SK-N-SH treated with all-trans-retinoic acid at 6 μM for 48 hours (cell line): ENCODE data around the gene LPIN2.

Source experiments
- ATAC-seq: fragments of 200-7000 bp; cut with Tn5 transposase; 3 replicates; pipeline ENCODE4 v1.9.1; 2020; ENCODE audit warnings: mild to moderate bottlenecking, moderate library complexity
- BACH2 ChIP-seq: fragments of 250-450 bp; sonication (Bioruptor Pico); IDR thresholded peaks from 2 replicates; pipeline ENCODE4 v1.9.0; 2021; ENCODE audit warnings: mild to moderate bottlenecking, borderline replicate concordance
- CREB5 ChIP-seq: fragments of 250-450 bp; sonication (Bioruptor Pico); IDR thresholded peaks from 2 replicates; pipeline ENCODE4 v1.5.1; 2020; ENCODE audit warnings: low read depth, mild to moderate bottlenecking, moderate library complexity
- CSDC2 ChIP-seq: fragments of 250-450 bp; sonication (Bioruptor Pico); IDR thresholded peaks from 2 replicates; pipeline ENCODE4 v1.5.0; 2020; ENCODE audit warnings: mild to moderate bottlenecking, moderate library complexity
- ESRRG ChIP-seq: fragments of 250-450 bp; sonication (Bioruptor Pico); IDR thresholded peaks from 2 replicates; pipeline ENCODE4 v1.6.1; 2021; ENCODE audit warnings: mild to moderate bottlenecking
- GLIS3 ChIP-seq: fragments of 250-450 bp; sonication (Bioruptor Pico); IDR thresholded peaks from 2 replicates; pipeline ENCODE4 v1.5.0; 2020; ENCODE audit warnings: mild to moderate bottlenecking, moderate library complexity
- ISL1 ChIP-seq: fragments of 250-450 bp; sonication (Bioruptor Pico); IDR thresholded peaks from 2 replicates; pipeline ENCODE4 v2.1.2; 2022; ENCODE audit warnings: mild to moderate bottlenecking, moderate library complexity
- OSR1 ChIP-seq: fragments of 250-450 bp; sonication (Bioruptor Pico); IDR thresholded peaks from 2 replicates; pipeline ENCODE4 v1.8.0; 2022; ENCODE audit warnings: moderate library complexity, mild to moderate bottlenecking, inconsistent platforms
- PATZ1 ChIP-seq: fragments of 250-450 bp; sonication (Bioruptor Pico); IDR thresholded peaks from 2 replicates; pipeline ENCODE4 v1.8.0; 2020; ENCODE audit warnings: mild to moderate bottlenecking, moderate library complexity, borderline replicate concordance
- POU6F1 ChIP-seq: fragments of 250-450 bp; sonication (Bioruptor Pico); IDR thresholded peaks from 2 replicates; pipeline ENCODE4 v1.8.0; 2021; ENCODE audit warnings: low read depth, mild to moderate bottlenecking, moderate library complexity, borderline replicate concordance
- PPARA ChIP-seq: fragments of 250-450 bp; sonication (Bioruptor Pico); IDR thresholded peaks from 2 replicates; pipeline ENCODE4 v1.5.0; 2020; ENCODE audit warnings: mild to moderate bottlenecking, borderline replicate concordance
- RARB ChIP-seq: fragments of 250-450 bp; sonication (Bioruptor Pico); IDR thresholded peaks from 2 replicates; pipeline ENCODE4 v1.8.0; 2021; ENCODE audit warnings: mild to moderate bottlenecking, moderate library complexity
- SNAI2 ChIP-seq: fragments of 250-450 bp; sonication (Bioruptor Pico); IDR thresholded peaks from 2 replicates; pipeline ENCODE4 v1.5.0; 2020; ENCODE audit warnings: mild to moderate bottlenecking, moderate library complexity
- TCF4 ChIP-seq: fragments of 250-450 bp; sonication (Bioruptor Pico); IDR thresholded peaks from 2 replicates; pipeline ENCODE4 v1.8.0; 2021; ENCODE audit warnings: mild to moderate bottlenecking, moderate library complexity, borderline replicate concordance
- TOX ChIP-seq: fragments of 250-450 bp; sonication (Bioruptor Pico); IDR thresholded peaks from 2 replicates; pipeline ENCODE4 v1.8.0; 2021; ENCODE audit warnings: mild to moderate bottlenecking, moderate library complexity, borderline replicate concordance
- TSHZ2 ChIP-seq: fragments of 250-450 bp; sonication (Bioruptor Pico); IDR thresholded peaks from 2 replicates; pipeline ENCODE4 v1.5.0; 2020; ENCODE audit warnings: mild to moderate bottlenecking, moderate library complexity
- ZC3H10 ChIP-seq: fragments of 250-450 bp; sonication (Bioruptor Pico); IDR thresholded peaks from 2 replicates; pipeline ENCODE4 v1.5.1; 2021; ENCODE audit warnings: mild to moderate bottlenecking, moderate library complexity
- ZFP30 ChIP-seq: fragments of 450-650 bp; formaldehyde crosslinking; IDR thresholded peaks from 2 replicates; pipeline ENCODE4 v1.5.0; 2022; ENCODE audit warnings: mild to moderate bottlenecking, moderate library complexity
- ZNF565 ChIP-seq: fragments of 450-650 bp; formaldehyde crosslinking; conservative IDR thresholded peaks from 2 replicates; pipeline ENCODE4 v1.5.0; 2020; ENCODE audit warnings: low read depth, mild to moderate bottlenecking, moderate library complexity
- ZNF70 ChIP-seq: fragments of 450-650 bp; formaldehyde crosslinking; IDR thresholded peaks from 2 replicates; pipeline ENCODE4 v1.5.0; 2020; ENCODE audit warnings: mild to moderate bottlenecking, moderate library complexity
- ZNF8 ChIP-seq: fragments of 450-650 bp; formaldehyde crosslinking; IDR thresholded peaks from 2 replicates; pipeline ENCODE4 v1.5.0; 2020; ENCODE audit warnings: mild to moderate bottlenecking, moderate library complexity

Gene LPIN2

GRCh38 chr18:3040173-3040572, 27.2 kb upstream of the LPIN2 start:
- ATAC-seq = no peak
- TF ChIP-seq TOX (no peak), ZFP30 (CRISPR knock-in tag) (no peak), ISL1 (CRISPR knock-in tag) (no peak), ZC3H10 (CRISPR knock-in tag) (no peak), RARB (CRISPR knock-in tag) (no peak), CSDC2 (no peak), GLIS3 (CRISPR knock-in tag) (no peak), SNAI2 (CRISPR knock-in tag) (no peak), ZNF70 (no peak), TCF4 (CRISPR knock-in tag) (no peak), TSHZ2 (CRISPR knock-in tag) (no peak), PATZ1 (CRISPR knock-in tag) (no peak), BACH2 (no peak)

- no peak for TF ChIP-seq ZNF70
- no peak for TF ChIP-seq OSR1
- TF ChIP-seq RARB (CRISPR knock-in tag) = no peak
- TF ChIP-seq ZNF8 (CRISPR knock-in tag) = no peak
- no peak for TF ChIP-seq ZC3H10 (CRISPR knock-in tag)
- no peak for TF ChIP-seq ISL1 (CRISPR knock-in tag)
- no peak for TF ChIP-seq TCF4 (CRISPR knock-in tag)
- TF ChIP-seq POU6F1 = no peak
- TF ChIP-seq BACH2 = no peak
- TF ChIP-seq CREB5 (CRISPR knock-in tag) = no peak
- TF ChIP-seq ZNF565 (CRISPR knock-in tag) = no peak
- no peak for TF ChIP-seq ESRRG (CRISPR knock-in tag)
- TF ChIP-seq PPARA (CRISPR knock-in tag) = no peak
- TF ChIP-seq SNAI2 (CRISPR knock-in tag) = no peak
- no peak for TF ChIP-seq TSHZ2 (CRISPR knock-in tag)
- TF ChIP-seq GLIS3 (CRISPR knock-in tag) = no peak
- no peak for TF ChIP-seq ZFP30 (CRISPR knock-in tag)
- TF ChIP-seq CSDC2 = no peak
- TF ChIP-seq TOX = no peak
- no peak for ATAC-seq
These were observed 24.5 kb upstream of the LPIN2 start for GRCh38 chr18:3037423-3037915.

- TF ChIP-seq CSDC2 (no peak), SNAI2 (CRISPR knock-in tag) (no peak), PATZ1 (CRISPR knock-in tag) (no peak), ESRRG (CRISPR knock-in tag) (no peak), ZNF8 (CRISPR knock-in tag) (no peak)
- TF ChIP-seq, all 23 proteins: peak for 0
- no peak for ATAC-seq
These were observed 23.2 kb upstream of the LPIN2 start for GRCh38 chr18:3036108-3036507.
